B cell (primary cell): ENCODE data around the gene RSBN1L. TPM values are rescaled to one million over a fixed set of nuclear protein-coding genes. Genes with fewer than 3 reads are reported as not detected.

ENCODE experiments used
- ATAC-seq: fragments of 200-7000 bp; cut with Tn5 transposase; one replicate; pipeline ENCODE4 v1.10.0; 2021; ENCODE audit warnings: low read depth, mild to moderate bottlenecking, moderate number of reproducible peaks, moderate library complexity
- CTCF ChIA-PET: fragments of 350-600 bp; sonication (Branson Sonifier 250); formaldehyde crosslinking; loops from one replicate; lab custom pipeline; 2021; ENCODE audit warnings: antibody characterized with exemption, inconsistent platforms; lab: Charles Lee
- POLR2A ChIA-PET: fragments of 350-600 bp; sonication (Branson Sonifier 250); formaldehyde crosslinking; loops from one replicate; lab custom pipeline; 2021; ENCODE audit warnings: antibody characterized with exemption; lab: Charles Lee
- DNase-seq: peaks from one replicate; pipeline ENCODE4 v3.0.0; 2013
- H2AFZ ChIP-seq: 2 replicates; pipeline ENCODE4 v1.6.1; 2012; ENCODE audit warnings: mild to moderate bottlenecking, low read depth, low read length; ENCODE audit not compliant: insufficient read depth, poor library complexity, severe bottlenecking
- H3K27ac ChIP-seq, 2 donors: 1 replicate in 1 of 2; 2 replicates in 1 of 2; pipeline ENCODE4 v1.5.1; 2012 to 2013; ENCODE audit warnings: low read length in 2 of 2, mild to moderate bottlenecking in 2 of 2, moderate library complexity in 1 of 2
- H3K27me3 ChIP-seq, 4 experiments: fragments of 200-600 bp in 1 of 4; sonication (generic) in 1 of 4; replicated peaks in 1 of 4; 1 replicate in 2 of 4; 2 replicates in 2 of 4; pipeline versions ENCODE4 v1.6.1 to v1.7.0; 2013 to 2016; ENCODE audit warnings: low read length in 3 of 4, mild to moderate bottlenecking in 2 of 4, mixed read lengths in 1 of 4, moderate library complexity in 1 of 4; ENCODE audit not compliant: insufficient read depth in 4 of 4, control insufficient read depth in 3 of 4; ENCODE audit errors: control extremely low read depth in 1 of 4
- H3K36me3 ChIP-seq, 2 experiments: replicated peaks in 1 of 2; 1 replicate in 1 of 2; 2 replicates in 1 of 2; pipeline versions ENCODE4 v1.6.1 to v1.7.1; 2013; ENCODE audit warnings: low read length in 1 of 2; ENCODE audit not compliant: insufficient read depth in 2 of 2, control insufficient read depth in 1 of 2; ENCODE audit errors: control extremely low read depth in 1 of 2, extremely low read depth in 1 of 2
- H3K4me1 ChIP-seq, 2 donors: fragments of 200-600 bp in 1 of 2; sonication (generic) in 1 of 2; 1 replicate in 1 of 2; 2 replicates in 1 of 2; pipeline versions ENCODE4 v1.5.1 to v1.6.1; 2013 to 2017; ENCODE audit warnings: low read length in 2 of 2; ENCODE audit not compliant: control insufficient read depth in 2 of 2, insufficient read depth in 2 of 2
- H3K4me2 ChIP-seq: replicated peaks from 2 replicates; pipeline ENCODE3; 2012; ENCODE audit warnings: mild to moderate bottlenecking, low read depth, low read length; ENCODE audit not compliant: poor library complexity, severe bottlenecking
- H3K4me3 ChIP-seq, 5 experiments: fragments of 200-600 bp in 1 of 5; sonication (generic) in 1 of 5; 1 replicate in 3 of 5; 2 replicates in 2 of 5; pipeline versions ENCODE4 v1.5.1 to v1.7.0; 2011 to 2016; ENCODE audit warnings: low read length in 4 of 5, mild to moderate bottlenecking in 4 of 5, low read depth in 2 of 5, control low read depth in 1 of 5, moderate library complexity in 1 of 5; ENCODE audit not compliant: insufficient read depth in 1 of 5; ENCODE audit errors: control extremely low read depth in 1 of 5, extremely low read depth in 1 of 5
- H3K79me2 ChIP-seq: fragments of 200-600 bp; sonication (generic); one replicate; pipeline ENCODE4 v1.6.0; 2016; ENCODE audit warnings: low read length; ENCODE audit not compliant: control insufficient read depth, insufficient read depth
- H3K9ac ChIP-seq: fragments of 200-600 bp; sonication (generic); 2 replicates; pipeline ENCODE4 v1.6.1; 2017; ENCODE audit warnings: mild to moderate bottlenecking, low read length, moderate library complexity
- H3K9me3 ChIP-seq, 3 donors: one replicate each; pipeline versions ENCODE4 v1.6.1 to v1.7.1; 2013; ENCODE audit warnings: low read length in 2 of 3; ENCODE audit not compliant: control insufficient read depth in 2 of 3, insufficient read depth in 1 of 3; ENCODE audit errors: control extremely low read depth in 1 of 3
- H4K20me1 ChIP-seq: 2 replicates; pipeline ENCODE4 v1.6.0; 2012; ENCODE audit warnings: mild to moderate bottlenecking, low read length; ENCODE audit not compliant: insufficient read depth, control insufficient read depth, poor library complexity, severe bottlenecking
- H3K27ac Mint-ChIP-seq: one replicate; pipeline ENCODE4 v1.8.0; 2021; ENCODE audit warnings: mixed read lengths
- H3K27me3 Mint-ChIP-seq: one replicate; pipeline ENCODE4 v1.8.0; 2021; ENCODE audit warnings: mixed read lengths
- H3K4me1 Mint-ChIP-seq: one replicate; pipeline ENCODE4 v1.8.0; 2021; ENCODE audit warnings: mixed read lengths
- H3K4me3 Mint-ChIP-seq: one replicate; pipeline ENCODE4 v1.8.0; 2021; ENCODE audit warnings: mixed read lengths
- H3K9me3 Mint-ChIP-seq: one replicate; pipeline ENCODE4 v1.8.0; 2022; ENCODE audit warnings: mixed read lengths; ENCODE audit not compliant: insufficient read depth
- CTCF ChIP-seq: fragments of 200-600 bp; IDR thresholded peaks from one replicate; pipeline ENCODE4 v1.8.0; 2022; ENCODE audit warnings: antibody characterized with exemption, mild to moderate bottlenecking
- EZH2 ChIP-seq: IDR thresholded peaks from 2 replicates; pipeline ENCODE4 v1.6.1; 2012; ENCODE audit warnings: borderline replicate concordance, low read depth, mild to moderate bottlenecking, moderate library complexity, low read length; ENCODE audit not compliant: insufficient read depth, poor library complexity, severe bottlenecking
- WGBS: methylation state at CpG from one replicate; pipeline ENCODE4 v1.1.5; 2013; ENCODE audit warnings: missing lambda C conversion rate; ENCODE audit not compliant: insufficient coverage; 5-methylcytosine and 5-hydroxymethylcytosine counted together
- intact Hi-C: fragments of 100-400 bp; cut with micrococcal nuclease; formaldehyde crosslinking; loops from one replicate; pipeline ENCODE4 v1.10.0; 2022
- polyA plus RNA-seq: library from polyadenylated mRNA; depleted of rRNA; stranded (reverse); fragments of >200 nt; gene quantifications from 2 replicates; pipeline ENCODE4 v1.2.3, GENCODE V29; 2012
- total RNA-seq, 2 donors: library from RNA; stranded (reverse); fragments of 120-200 nt in 1 of 2; gene quantifications; 1 replicate in 1 of 2; 2 replicates in 1 of 2; pipeline versions ENCODE4 v1.2.3 to v1.2.4, GENCODE V29; 2013 to 2022

RSBN1L gene
- total and polyA plus RNA-seq, 2 donors (not counting 1 experiment from before 2014, with no cell fraction given) = 17.0 to 47.0 TPM

- H3K4me2 ChIP-seq = peak overlapping the region; percentile 58
- H3K9me3 Mint-ChIP-seq = peaks cover 11% of the 10 kb centered on the region
- H3K4me1 ChIP-seq = peaks cover 36 to 52% of the 10 kb centered on the region in 2 donors
- TF ChIP-seq CTCF = no peak
- no peak for TF ChIP-seq EZH2
- intact Hi-C loops = loop anchor here (1.0 to 5.0 kb wide), 3 partner anchors 11 to 35 kb away; no protein-coding TSS in a partner anchor
- no peaks in the 10 kb centered on the region for H3K36me3 ChIP-seq
- H3K4me3 Mint-ChIP-seq = peak overlapping the region; percentile 70
- CTCF ChIA-PET = interaction anchor here (0.7 to 1.6 kb wide), 5 partner anchors 11 to 149 kb away, joined by 3 to 4 read pairs (median 3); no protein-coding TSS in a partner anchor
- POLR2A ChIA-PET = interaction anchor here (0.6 to 1.5 kb wide), 2 partner anchors 22 to 35 kb away, joined by 3 to 5 read pairs; no protein-coding TSS in a partner anchor
- H3K79me2 ChIP-seq = peaks cover 94% of the 10 kb centered on the region
- no CpG with 5 or more reads among the region's 2 CpGs for WGBS
- no peaks in the 10 kb centered on the region for H3K27me3 ChIP-seq
- peak overlapping the region; percentile 42 for H3K9ac ChIP-seq
- peaks cover 4 to 19% (median 6%) of the 10 kb centered on the region in 3 donors for H3K9me3 ChIP-seq
- H4K20me1 ChIP-seq = no peaks in the 10 kb centered on the region
- peak; percentile 16 for DNase-seq
- ATAC-seq = no peak
- no peak overlapping the region for H2AFZ ChIP-seq
- peaks cover 70% of the 10 kb centered on the region for H3K4me1 Mint-ChIP-seq
- H3K4me3 ChIP-seq = no peak overlapping the region
- no peaks in the 10 kb centered on the region for H3K27me3 Mint-ChIP-seq
- H3K27ac ChIP-seq = peak overlapping the region; percentile 14 to 87
- H3K27ac Mint-ChIP-seq = peak overlapping the region; percentile 84
These were observed 106.5 kb downstream of the RSBN1L start for GRCh38 chr7:77802557-77803405.

- H3K9me3 ChIP-seq = peaks cover 10 to 28% (median 10%) of the 10 kb centered on the region in 3 donors
- H3K27ac Mint-ChIP-seq = peak overlapping the region; percentile 26
- H2AFZ ChIP-seq = no peak overlapping the region
- TF ChIP-seq EZH2 = no peak
- TF ChIP-seq CTCF = no peak
- no peaks in the 10 kb centered on the region for H3K27me3 Mint-ChIP-seq
- peaks cover 55% of the 10 kb centered on the region for H3K4me1 Mint-ChIP-seq
- peaks cover 22 to 37% of the 10 kb centered on the region in 2 donors for H3K4me1 ChIP-seq
- intact Hi-C loops = no loop called here
- ATAC-seq = no peak
- no peak overlapping the region for H3K4me3 Mint-ChIP-seq
- peaks cover 15% of the 10 kb centered on the region for H3K9me3 Mint-ChIP-seq
- no peaks in the 10 kb centered on the region for H3K27me3 ChIP-seq
- POLR2A ChIA-PET = no interaction called here
- no peak overlapping the region for H3K27ac ChIP-seq
- H3K4me2 ChIP-seq = no peak overlapping the region
- DNase-seq = no peak
- CTCF ChIA-PET = no interaction called here
- WGBS = no CpG with 5 or more reads among the region's 2 CpGs
- no peak overlapping the region for H3K4me3 ChIP-seq
- peaks cover 100% of the 10 kb centered on the region for H3K79me2 ChIP-seq
- H3K36me3 ChIP-seq = no peaks in the 10 kb centered on the region
- H4K20me1 ChIP-seq = no peaks in the 10 kb centered on the region
- no peak overlapping the region for H3K9ac ChIP-seq
These were observed 110.2 kb downstream of the RSBN1L start for GRCh38 chr7:77806425-77806824.
